ENCODE results near the gene FBLN2. TPM values are rescaled to one million over a fixed set of nuclear protein-coding genes. Genes with fewer than 3 reads are reported as not detected.

FBLN2 gene
- total RNA-seq, 1 experiment from 2014 or later, result 33.6 TPM

GRCh38 chr3:13575459-13576061 lies 26.6 kb downstream of the FBLN2 start:
- no peaks in the 10 kb centered on the region for H3K9me3 ChIP-seq
- H3K27me3 ChIP-seq, result no peaks in the 10 kb centered on the region
- no peaks in the 10 kb centered on the region for H3K36me3 ChIP-seq
- H3K4me3 ChIP-seq, result no peak overlapping the region
- no peak for DNase-seq

- Histone ChIP-seq H3K4me3 (no peak overlapping the region), H3K9me3 (no peaks in the 10 kb centered on the region), H3K27me3 (no peaks in the 10 kb centered on the region), H3K36me3 (no peaks in the 10 kb centered on the region)
- DNase-seq, result no peak
Measured at GRCh38 chr3:13577181-13578121, 28.5 kb downstream of the FBLN2 start.

- Histone ChIP-seq H3K4me3 (no peak overlapping the region), H3K9me3 (no peaks in the 10 kb centered on the region), H3K36me3 (no peaks in the 10 kb centered on the region), H3K27me3 (no peaks in the 10 kb centered on the region)
- DNase-seq, result no peak
Measured at GRCh38 chr3:13578251-13578650, 29.3 kb downstream of the FBLN2 start.

- H3K36me3 ChIP-seq, result no peaks in the 10 kb centered on the region
- no peak overlapping the region for H3K4me3 ChIP-seq
- no peaks in the 10 kb centered on the region for H3K9me3 ChIP-seq
- DNase-seq, result no peak
- no peaks in the 10 kb centered on the region for H3K27me3 ChIP-seq
Measured at GRCh38 chr3:13579063-13579462, 30.1 kb downstream of the FBLN2 start.

- no peaks in the 10 kb centered on the region for H3K9me3 ChIP-seq
Measured at GRCh38 chr3:13580256-13581023, 31.5 kb downstream of the FBLN2 start.

GRCh38 chr3:13581485-13582365 lies 32.8 kb downstream of the FBLN2 start:
- no peaks in the 10 kb centered on the region for H3K27me3 ChIP-seq
- H3K4me3 ChIP-seq, result no peak overlapping the region
- no peaks in the 10 kb centered on the region for H3K9me3 ChIP-seq
- no peaks in the 10 kb centered on the region for H3K36me3 ChIP-seq
- DNase-seq, result peak; percentile 86

More at GRCh38 chr3:13580256-13581023, 31.5 kb downstream of the FBLN2 start:
- Histone ChIP-seq H3K4me3 (no peak overlapping the region), H3K36me3 (no peaks in the 10 kb centered on the region), H3K27me3 (no peaks in the 10 kb centered on the region)
- DNase-seq, result no peak

GRCh38 chr3:13582366-13583250 lies 33.7 kb downstream of the FBLN2 start:
- no peaks in the 10 kb centered on the region for H3K9me3 ChIP-seq
- DNase-seq, result peak; percentile 8
- no peaks in the 10 kb centered on the region for H3K27me3 ChIP-seq
- no peaks in the 10 kb centered on the region for H3K36me3 ChIP-seq
- H3K4me3 ChIP-seq, result no peak overlapping the region

- Histone ChIP-seq H3K27me3 (no peaks in the 10 kb centered on the region), H3K4me3 (no peak overlapping the region)
- DNase-seq, result no peak
Measured at GRCh38 chr3:13583251-13584180, 34.6 kb downstream of the FBLN2 start.

GRCh38 chr3:13584427-13584891 lies 35.5 kb downstream of the FBLN2 start:
- H3K36me3 ChIP-seq, result no peaks in the 10 kb centered on the region
- DNase-seq, result no peak
- no peaks in the 10 kb centered on the region for H3K27me3 ChIP-seq
- no peaks in the 10 kb centered on the region for H3K9me3 ChIP-seq
- H3K4me3 ChIP-seq, result no peak overlapping the region

More at GRCh38 chr3:13583251-13584180, 34.6 kb downstream of the FBLN2 start:
- Histone ChIP-seq H3K36me3 (no peaks in the 10 kb centered on the region), H3K9me3 (no peaks in the 10 kb centered on the region)

- DNase-seq, result no peak
- no peaks in the 10 kb centered on the region for H3K36me3 ChIP-seq
- H3K4me3 ChIP-seq, result no peak overlapping the region
- H3K9me3 ChIP-seq, result no peaks in the 10 kb centered on the region
- no peaks in the 10 kb centered on the region for H3K27me3 ChIP-seq
Measured at GRCh38 chr3:13584901-13585300, 36.0 kb downstream of the FBLN2 start.

GRCh38 chr3:13587442-13587841 lies 38.5 kb downstream of the FBLN2 start:
- DNase-seq, result no peak
- Histone ChIP-seq H3K36me3 (no peaks in the 10 kb centered on the region), H3K4me3 (no peak overlapping the region), H3K9me3 (no peaks in the 10 kb centered on the region), H3K27me3 (no peaks in the 10 kb centered on the region)

GRCh38 chr3:13588221-13588701 lies 39.3 kb downstream of the FBLN2 start:
- Histone ChIP-seq H3K4me3 (no peak overlapping the region), H3K36me3 (no peaks in the 10 kb centered on the region), H3K27me3 (no peaks in the 10 kb centered on the region), H3K9me3 (no peaks in the 10 kb centered on the region)
- no peak for DNase-seq

GRCh38 chr3:13588993-13589392 lies 40.1 kb downstream of the FBLN2 start:
- Histone ChIP-seq H3K36me3 (no peaks in the 10 kb centered on the region), H3K4me3 (no peak overlapping the region), H3K27me3 (no peaks in the 10 kb centered on the region), H3K9me3 (no peaks in the 10 kb centered on the region)
- no peak for DNase-seq

- H3K4me3 ChIP-seq, result no peak overlapping the region
- H3K27me3 ChIP-seq, result no peaks in the 10 kb centered on the region
- H3K36me3 ChIP-seq, result no peaks in the 10 kb centered on the region
- no peak for DNase-seq
- no peaks in the 10 kb centered on the region for H3K9me3 ChIP-seq
Measured at GRCh38 chr3:13590841-13591520, 42.1 kb downstream of the FBLN2 start.

Data from MG63 (cell line).